ENCODE data around the gene PGGT1B.
A peak's percentile ranks its signal among the peaks of the same experiment; 100 is the strongest.

The PGGT1B gene

DNA sequence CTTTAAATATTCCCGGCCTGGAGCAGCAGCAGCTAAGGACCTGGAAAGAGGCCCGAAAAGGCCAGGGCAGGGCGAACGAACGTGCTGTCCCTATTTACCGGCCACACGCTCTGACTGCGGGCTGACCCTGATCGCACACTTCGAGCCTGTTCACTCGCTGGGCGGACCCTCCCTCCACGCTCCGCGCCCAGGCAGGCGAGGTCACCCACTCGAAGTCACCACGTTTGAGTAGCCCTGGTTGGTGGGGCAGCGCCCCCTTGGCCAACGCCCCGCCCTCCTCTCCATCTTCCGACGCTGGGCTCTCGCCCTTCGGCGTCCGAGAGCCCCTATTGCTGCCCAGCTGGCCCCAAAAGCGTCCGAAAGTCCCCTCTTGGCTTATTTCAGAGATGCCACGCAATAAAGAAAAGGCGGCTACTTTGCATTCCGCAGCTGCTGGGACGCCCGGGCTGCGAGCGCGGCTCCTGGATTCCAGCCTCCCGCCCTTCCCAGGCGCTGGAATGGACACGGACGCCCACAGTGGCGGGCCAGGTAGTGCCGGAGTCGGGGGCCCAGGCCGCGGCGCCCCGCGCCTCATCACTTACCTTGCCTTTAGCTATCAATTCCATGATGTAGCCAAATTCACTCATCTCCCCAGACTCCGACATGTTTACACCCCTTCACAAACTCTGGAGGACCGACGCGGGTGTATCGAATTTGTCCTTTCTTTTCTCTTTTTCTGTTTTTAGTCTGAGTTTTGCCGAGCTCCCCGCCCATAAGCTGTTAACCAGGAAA, 83.1 kb downstream of the PGGT1B start:
- DNase-seq = no peak

DNA sequence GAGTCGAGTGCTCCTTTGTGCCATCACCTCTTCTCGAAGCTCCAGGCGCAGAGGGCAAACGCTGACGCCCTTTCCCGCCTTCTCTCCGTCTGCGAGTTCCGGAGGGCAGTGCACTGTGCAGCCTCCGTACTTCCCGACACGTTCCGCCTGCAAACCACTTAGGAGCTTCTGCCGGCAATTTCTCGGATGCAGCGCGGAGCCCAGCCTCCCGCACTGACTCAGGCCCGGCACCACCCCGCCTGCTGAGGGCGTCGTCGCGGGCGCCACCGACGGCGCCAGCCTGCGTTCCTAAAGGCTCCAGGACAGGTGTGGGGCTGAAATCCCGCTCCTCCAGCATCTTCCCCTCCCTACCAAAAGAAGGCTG, 83.7 kb downstream of the PGGT1B start:
- DNase-seq = no peak

DNA sequence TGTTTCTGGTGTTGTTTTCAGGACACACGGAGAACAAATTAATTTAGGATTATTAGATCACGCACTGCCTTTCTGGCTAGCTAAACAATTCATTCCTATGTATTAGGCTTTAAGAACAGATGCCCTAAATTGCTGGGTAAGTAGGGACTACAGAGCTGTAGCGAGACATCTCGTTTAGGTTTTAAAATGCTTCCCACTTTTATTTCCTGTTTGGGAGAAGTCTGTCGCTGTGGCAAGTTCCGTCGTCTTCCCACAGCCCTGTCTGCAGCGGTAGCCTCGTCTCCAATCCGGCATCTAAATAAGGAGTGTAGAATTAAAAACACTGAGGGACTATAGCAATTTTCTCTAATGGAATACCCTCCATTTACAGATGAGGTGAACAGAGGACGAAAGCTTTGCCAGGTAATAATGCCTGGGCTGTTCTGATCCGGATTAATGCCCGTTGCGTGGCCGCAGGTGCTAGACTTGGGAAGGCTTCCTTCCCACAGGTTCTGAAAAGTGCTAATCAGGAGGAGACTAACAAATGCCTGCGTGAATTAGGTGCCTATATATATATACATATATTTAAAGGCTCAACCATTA, 91.7 kb downstream of the PGGT1B start:
- DNase-seq = no peak

- peak; percentile 63 for DNase-seq
These were observed 92.3 kb downstream of the PGGT1B start for GRCh38 chr5:115170134-115170928.

GRCh38 chr5:115169487-115170133, 93.1 kb downstream of the PGGT1B start, which contains the start of gene TRIM36:
TSS of gene TRIM36 (minus strand) at chr5:115169908. CDS start at chr5:115169634, 274 bp downstream.
- DNase-seq = peak; percentile 95

DNA sequence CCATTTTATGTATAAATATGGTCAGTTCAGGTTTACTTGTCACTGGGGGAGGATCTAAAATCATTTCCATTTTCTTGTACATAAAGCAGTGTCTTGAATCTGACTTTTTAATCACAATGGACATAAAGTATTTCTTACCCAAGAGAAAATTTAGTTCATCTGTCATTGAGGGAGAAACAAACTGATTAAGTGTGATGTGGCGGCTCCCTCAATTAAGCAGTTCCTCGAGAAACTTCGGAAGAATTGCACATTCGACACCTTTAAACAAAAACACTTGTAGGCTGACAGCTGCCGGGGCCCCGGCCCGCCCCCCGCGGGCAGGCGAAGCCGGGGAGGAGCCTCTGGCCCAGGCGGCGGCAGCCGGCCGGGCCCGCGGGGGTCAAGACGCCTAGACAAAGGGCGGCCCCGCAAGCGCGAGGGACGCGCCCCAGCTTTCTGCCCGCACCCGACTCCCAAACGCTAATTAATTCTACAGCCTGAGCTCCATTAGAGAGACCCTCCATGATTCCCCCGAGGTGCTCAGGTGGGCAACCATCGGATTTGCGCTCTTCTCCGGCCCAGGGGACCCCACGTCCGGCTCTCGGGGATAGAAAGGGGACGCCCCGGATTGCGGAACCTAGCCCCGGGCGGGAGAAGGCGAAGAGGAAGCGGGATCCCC, 93.7 kb downstream of the PGGT1B start:
- no peak for DNase-seq

DNA sequence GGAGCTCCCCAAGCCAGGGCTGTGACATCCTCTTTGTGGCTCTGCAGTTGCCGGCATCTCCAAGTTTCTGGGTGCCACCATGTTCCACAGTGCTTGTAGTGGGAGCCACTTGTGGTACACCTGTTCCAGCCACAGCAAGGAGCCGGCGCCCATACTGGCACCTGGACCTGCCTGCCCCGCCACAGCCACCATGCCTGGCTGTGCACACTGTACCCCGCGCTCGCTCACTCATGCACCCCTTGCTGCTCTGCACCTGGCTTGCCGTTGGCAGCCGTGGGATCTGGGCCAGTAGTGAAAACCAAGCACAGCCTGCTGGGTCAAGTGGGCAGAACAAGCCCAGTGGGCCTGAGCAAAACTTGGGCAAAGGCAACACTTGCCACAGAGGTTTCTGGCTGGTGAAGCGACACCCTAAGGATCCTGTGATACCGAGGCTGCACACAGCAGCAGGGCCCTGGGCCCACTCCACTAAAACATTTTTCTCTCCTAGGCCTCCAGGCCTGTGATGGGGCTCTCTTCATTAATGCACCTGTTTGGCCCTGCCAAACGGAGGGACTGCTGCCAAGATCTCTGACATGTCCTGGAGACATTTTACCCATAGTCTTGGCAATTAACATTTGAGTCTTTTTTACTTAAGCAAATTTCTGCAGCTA, 95.8 kb downstream of the PGGT1B start:
- no peak for DNase-seq

- no peak for DNase-seq
These were observed 96.9 kb downstream of the PGGT1B start for GRCh38 chr5:115165790-115166189.

DNA sequence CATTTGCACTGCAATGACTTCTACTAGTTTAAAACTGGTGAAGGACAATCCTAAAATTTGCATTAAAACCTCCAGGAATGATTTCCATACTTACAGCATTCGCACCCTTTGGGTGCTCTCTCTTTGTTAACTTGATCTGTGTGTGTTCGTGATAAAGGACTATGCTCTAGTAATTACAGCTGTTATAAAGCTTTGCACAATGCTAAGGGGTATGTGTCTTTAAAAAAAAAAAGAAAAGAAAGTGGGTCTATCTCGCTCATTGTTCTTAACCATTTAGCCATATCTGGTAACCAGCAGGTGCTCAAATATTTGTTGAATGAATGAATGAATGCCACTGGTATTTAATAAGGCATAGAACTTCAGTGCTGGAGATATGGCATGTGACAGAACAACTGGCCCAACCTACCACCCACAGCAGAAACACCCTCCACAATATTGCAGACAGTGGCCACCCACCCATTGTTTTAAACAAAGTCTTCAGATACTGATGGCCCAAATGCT, 101.7 kb downstream of the PGGT1B start:
- no peak for DNase-seq
